NCI-H526 (cell line): Measurements from ENCODE around the gene PSMD5.
"Not testable (repeated sequence)": the region's sequence is repeated elsewhere in the genome, so short reads cannot be mapped to it uniquely, and the experiment has no call there.

Experiments
- DNase-seq, 2 experiments: peaks; one replicate each; lab custom pipeline; 2025; lab: John Stamatoyannopoulos, UW

The PSMD5 gene

GRCh38 chr9:120807607-120808379 is 34.9 kb downstream of the PSMD5 start:
- DNase-seq: no peak

- DNase-seq: not testable (repeated sequence)
Measured at GRCh38 chr9:120804784-120805363, 37.8 kb downstream of the PSMD5 start.

- no peak for DNase-seq
Measured at GRCh38 chr9:120801441-120801840, 41.3 kb downstream of the PSMD5 start.

GRCh38 chr9:120792898-120793765 is 49.6 kb downstream of the PSMD5 start, which contains the start of gene FBXW2:
Gene FBXW2 (minus strand): TSS chr9:120793416. CDS start chr9:120788258, 5,158 bp downstream.
- peak; percentile 72 to 90 for DNase-seq

GRCh38 chr9:120791161-120791560 is 51.6 kb downstream of the PSMD5 start:
- no peak for DNase-seq

GRCh38 chr9:120787933-120788332 is 54.8 kb downstream of the PSMD5 start:
- no peak for DNase-seq

- no peak for DNase-seq
Measured at GRCh38 chr9:120783602-120784047, 59.1 kb downstream of the PSMD5 start.

GRCh38 chr9:120781236-120781635 is 61.5 kb downstream of the PSMD5 start:
- DNase-seq: peak in 1 of 2 experiments; percentile 13

- DNase-seq: no peak
Measured at GRCh38 chr9:120780367-120780766, 62.4 kb downstream of the PSMD5 start.

GRCh38 chr9:120779227-120779626 is 63.5 kb downstream of the PSMD5 start:
- DNase-seq: no peak

- no peak for DNase-seq
Measured at GRCh38 chr9:120778758-120779157, 64.0 kb downstream of the PSMD5 start.

- no peak for DNase-seq
Measured at GRCh38 chr9:120777229-120777628, 65.5 kb downstream of the PSMD5 start.

- no peak for DNase-seq
Measured at GRCh38 chr9:120776788-120777187, 65.9 kb downstream of the PSMD5 start.

GRCh38 chr9:120775859-120776258 is 66.9 kb downstream of the PSMD5 start:
- no peak for DNase-seq

- DNase-seq: no peak
Measured at GRCh38 chr9:120774719-120775118, 68.0 kb downstream of the PSMD5 start.

GRCh38 chr9:120773256-120773655 is 69.5 kb downstream of the PSMD5 start:
- no peak for DNase-seq

- no peak for DNase-seq
Measured at GRCh38 chr9:120770931-120771330, 71.8 kb downstream of the PSMD5 start.

- no peak for DNase-seq
Measured at GRCh38 chr9:120768886-120769285, 73.8 kb downstream of the PSMD5 start.

- DNase-seq: no peak
Measured at GRCh38 chr9:120768247-120768646, 74.5 kb downstream of the PSMD5 start.

GRCh38 chr9:120767451-120767850 is 75.3 kb downstream of the PSMD5 start:
- DNase-seq: no peak
